GM21825 (cell line): ENCODE data around the gene CYP4B1.
"Not testable (repeated sequence)": the region's sequence is repeated elsewhere in the genome, so short reads cannot be mapped to it uniquely, and the experiment has no call there.

ENCODE experiments used
- ATAC-seq: cut with Tn5 transposase; IDR thresholded peaks from one replicate; pipeline ENCODE4 v1.9.1; 2021; ENCODE audit warnings: mild to moderate bottlenecking, moderate library complexity; ENCODE audit not compliant: unreplicated experiment

Gene CYP4B1

DNA sequence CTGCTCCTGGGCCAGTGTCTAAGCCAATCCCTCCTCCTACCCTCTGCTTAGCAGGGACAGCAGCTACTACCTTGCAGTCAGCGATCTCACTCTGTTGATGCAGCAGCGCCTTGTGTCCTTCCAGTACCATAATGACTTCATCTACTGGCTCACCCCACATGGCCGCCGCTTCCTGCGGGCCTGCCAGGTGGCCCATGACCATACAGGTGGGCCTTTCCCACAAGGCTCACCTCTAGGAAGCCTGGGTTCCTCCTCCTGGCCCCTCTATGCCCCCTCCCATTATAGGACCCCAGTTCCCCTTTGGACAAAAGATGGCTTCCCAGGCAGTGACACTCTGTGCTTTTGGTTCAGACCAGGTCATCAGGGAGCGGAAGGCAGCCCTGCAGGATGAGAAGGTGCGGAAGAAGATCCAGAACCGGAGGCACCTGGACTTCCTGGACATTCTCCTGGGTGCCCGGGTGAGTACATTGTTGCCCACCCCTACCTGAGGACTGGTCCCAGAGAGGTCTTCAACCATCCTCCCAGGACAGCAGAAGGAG, 15.1 kb downstream of the CYP4B1 start:
- no peak for ATAC-seq

DNA sequence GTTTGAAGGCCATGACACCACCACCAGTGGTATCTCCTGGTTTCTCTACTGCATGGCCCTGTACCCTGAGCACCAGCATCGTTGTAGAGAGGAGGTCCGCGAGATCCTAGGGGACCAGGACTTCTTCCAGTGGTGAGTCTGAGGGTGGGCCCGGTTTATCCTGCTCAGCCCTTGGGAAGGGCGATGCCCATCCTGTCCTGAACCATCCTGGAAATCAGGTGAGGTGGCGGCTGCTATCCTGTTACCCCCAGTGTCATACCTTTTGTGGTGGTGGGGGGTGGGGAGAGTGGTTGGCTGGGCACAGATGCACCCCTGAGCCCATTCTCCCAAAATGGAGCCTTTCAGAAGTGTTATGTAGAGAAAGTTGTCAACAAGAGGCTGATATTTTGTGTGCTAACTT, 16.3 kb downstream of the CYP4B1 start:
- ATAC-seq, result no peak

DNA sequence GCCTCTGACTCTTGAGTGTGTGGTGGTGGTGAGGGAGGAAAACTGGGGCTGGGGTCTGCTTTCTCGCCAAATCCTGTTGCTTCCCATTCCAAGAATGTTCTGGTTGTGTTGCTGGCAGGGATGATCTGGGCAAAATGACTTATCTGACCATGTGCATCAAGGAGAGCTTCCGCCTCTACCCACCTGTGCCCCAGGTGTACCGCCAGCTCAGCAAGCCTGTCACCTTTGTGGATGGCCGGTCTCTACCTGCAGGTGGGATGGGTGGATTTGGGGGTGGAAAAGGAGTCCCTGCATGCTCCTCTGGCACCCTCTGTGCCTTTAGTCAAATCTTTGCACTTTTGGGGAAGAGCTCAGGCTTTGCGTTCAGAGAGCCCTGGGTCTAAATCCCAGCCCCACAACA, 18.1 kb downstream of the CYP4B1 start:
- no peak for ATAC-seq

DNA sequence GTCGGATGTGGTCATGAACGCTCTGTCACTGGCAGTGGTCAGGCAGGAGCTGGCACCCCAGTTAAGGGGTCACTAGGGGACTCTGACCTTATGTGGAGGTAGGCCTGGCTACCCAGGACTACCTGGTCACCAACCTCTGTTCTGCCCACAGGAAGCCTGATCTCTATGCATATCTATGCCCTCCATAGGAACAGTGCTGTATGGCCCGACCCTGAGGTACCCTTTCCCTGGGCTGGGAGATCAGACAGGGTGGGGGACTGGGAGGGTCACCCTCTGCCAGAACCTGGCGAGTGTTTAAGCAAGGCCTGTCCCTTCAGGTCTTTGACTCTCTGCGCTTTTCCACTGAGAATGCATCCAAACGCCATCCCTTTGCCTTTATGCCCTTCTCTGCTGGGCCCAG, 19.0 kb downstream of the CYP4B1 start:
- ATAC-seq, result no peak

DNA sequence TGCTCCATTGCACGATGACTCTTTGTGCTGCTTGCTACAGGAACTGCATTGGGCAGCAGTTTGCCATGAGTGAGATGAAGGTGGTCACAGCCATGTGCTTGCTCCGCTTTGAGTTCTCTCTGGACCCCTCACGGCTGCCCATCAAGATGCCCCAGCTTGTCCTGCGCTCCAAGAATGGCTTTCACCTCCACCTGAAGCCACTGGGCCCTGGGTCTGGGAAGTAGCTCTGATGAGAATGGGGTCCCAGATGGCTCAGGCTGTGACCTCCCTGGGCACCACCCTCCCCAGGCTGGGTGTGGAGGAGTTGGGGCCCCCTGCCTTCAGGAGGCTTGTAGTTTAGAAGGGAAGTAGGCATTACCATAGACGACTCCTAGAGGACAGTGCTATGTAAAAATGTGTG, 19.7 kb downstream of the CYP4B1 start:
- no peak for ATAC-seq

DNA sequence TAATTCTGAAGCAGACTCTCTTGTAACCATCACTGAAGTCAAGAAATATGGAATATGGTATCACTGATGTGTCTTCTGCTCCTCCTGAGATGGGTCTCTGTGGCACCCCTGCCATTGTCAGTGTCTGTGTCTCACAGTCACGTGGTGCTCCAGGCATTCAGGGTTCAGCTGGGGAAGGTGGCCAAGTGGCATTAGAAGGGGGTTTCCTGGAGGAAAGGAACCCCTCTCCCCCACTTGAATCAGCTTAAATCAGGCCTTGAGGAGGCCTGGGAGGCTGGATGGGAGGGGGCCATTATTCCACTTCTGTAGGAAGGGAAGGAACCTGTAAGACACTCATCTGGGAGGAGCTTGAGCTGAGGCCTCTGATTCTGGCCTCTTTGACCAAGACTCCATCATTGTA, 20.5 kb downstream of the CYP4B1 start:
- ATAC-seq, result no peak

DNA sequence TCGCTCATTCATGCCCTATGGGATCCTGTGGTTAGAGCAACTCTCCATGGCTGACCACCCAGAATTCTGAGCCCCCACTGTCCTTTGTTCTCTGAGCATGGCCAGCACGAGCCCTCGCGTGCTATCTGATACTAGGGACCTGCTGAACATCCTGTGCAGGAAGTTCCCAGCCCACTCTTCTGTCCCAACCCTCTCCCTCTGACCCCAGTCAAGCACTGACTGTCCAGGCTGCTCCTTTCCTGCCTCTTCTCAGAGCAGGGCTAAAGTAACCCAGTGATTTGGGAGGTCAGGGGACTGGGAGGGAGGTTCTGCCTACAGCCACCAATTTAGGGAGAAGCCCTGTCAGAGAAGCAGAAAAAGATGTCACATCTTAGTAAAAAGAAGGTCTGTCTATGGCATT, 21.2 kb downstream of the CYP4B1 start:
- ATAC-seq, result no peak

DNA sequence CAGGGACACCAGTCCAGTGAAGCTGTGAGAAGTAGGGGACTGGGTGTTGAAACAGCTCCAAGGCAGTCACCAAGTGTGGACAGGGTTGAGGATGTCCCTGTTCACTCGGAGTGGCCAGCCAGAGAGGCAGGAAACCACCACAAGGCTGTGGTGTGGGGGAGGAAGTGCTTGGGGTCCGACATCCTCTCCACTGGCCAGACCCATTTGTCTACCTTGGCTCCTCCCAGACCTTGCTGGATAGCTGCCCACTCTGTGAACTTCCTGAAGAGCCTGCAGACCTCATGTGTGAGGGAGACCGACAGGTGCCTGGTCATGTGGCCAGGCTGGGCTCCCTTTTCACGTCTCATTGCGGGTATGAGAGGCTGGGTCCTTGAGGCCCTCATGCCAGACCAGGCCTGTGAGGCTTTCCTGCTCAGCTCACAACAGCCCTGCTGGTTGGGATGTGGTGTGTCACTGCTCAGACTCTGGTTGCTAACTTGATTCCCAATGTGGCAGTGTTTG, 21.8 kb downstream of the CYP4B1 start:
- no peak for ATAC-seq

DNA sequence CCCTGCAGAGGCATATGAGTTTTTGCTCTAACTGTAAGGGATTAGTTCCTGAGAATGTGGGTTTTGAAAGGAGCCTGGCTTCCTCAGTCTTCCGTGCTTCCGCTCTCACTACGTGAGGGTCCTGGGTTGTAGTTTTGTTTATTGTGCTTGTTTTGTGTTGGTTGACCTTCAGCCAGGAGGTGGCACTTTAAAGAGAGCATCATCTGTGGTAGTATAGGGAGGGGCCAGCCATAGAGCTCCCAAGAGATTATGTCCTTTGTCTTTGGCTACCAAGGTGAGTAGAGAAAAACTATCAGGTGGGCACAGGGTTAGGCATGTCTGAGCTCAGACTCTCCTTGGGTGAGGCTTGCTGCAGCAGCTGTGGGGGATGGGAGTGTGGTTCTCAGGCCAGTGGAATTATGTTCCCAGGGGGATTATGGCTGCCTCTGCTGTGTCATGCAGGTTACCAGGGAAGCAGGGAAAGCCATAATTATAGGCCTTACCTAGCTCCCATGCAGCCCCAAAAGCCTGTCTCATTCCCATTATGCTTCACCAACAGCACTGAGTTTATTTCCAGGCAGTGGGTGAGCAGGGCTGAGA, 23.5 kb downstream of the CYP4B1 start:
- no peak for ATAC-seq

DNA sequence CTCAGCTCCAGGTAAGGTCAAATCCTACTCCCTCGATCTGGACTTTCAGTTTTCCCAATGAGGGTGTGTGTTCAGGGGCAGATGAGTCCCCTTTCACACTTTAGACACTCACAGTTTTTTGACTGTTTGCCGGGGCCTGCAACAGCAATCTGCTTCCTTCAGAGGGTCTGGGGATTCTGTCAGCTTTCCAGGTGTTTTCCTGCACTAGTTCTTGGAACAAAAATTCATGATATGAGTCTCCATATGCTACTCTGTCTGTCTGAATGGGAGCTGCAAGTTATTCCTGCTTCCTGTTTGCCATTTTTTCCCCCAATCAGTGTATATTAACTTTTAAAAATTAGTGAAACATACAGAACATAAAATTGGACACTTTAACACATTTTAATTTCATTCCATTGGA, 24.3 kb downstream of the CYP4B1 start:
- ATAC-seq, result no peak

DNA sequence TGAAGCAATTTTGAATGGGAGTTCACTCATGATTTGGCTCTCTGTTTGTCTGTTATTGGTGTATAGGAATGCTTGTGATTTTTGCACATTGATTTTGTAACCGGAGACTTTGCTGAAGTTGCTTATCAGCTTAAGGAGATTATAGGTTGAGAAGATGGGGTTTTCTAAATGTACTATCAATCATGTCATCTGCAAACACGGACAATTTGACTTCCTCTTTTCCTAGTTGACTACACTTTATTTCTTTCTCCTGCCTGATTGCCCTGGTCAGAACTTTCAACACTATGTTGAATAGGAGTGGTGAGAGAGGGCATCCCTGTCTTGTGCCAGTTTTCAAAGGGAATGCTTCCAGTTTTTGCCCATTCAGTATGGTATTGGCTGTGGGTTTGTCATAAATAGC, 28.0 kb downstream of the CYP4B1 start:
- not testable (repeated sequence) for ATAC-seq

DNA sequence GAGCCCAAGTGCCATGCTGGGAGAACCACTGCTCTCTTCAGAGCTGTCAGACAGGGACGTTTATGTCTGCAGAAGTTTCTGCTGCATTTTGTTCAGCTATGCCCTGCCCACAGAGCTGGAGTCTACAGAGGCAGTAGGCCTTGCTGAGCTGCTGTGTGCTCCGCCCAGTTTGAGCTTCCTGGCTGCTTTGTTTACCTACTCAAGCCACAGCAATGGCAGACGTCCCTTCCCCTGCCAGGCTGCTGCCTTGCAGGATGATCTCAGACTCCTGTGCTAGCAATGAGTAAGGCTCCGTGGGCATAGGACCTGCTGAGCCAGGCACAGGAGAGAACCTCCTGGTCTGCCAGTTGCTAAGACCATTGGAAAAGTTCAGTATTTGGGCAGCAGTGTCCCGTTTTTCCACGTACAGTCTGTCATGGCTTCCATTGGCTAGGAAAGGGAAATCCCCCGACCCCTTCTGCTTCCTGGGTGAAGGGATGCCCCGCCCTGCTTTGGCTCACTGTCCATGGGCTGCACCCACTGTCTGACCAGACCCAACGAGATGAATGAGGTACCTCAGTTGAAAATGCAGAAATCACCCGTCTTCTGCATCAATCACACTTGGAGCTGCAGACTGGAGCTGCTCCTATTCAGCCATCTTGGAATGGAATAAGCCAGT, 31.9 kb downstream of the CYP4B1 start:
- ATAC-seq, result no peak

DNA sequence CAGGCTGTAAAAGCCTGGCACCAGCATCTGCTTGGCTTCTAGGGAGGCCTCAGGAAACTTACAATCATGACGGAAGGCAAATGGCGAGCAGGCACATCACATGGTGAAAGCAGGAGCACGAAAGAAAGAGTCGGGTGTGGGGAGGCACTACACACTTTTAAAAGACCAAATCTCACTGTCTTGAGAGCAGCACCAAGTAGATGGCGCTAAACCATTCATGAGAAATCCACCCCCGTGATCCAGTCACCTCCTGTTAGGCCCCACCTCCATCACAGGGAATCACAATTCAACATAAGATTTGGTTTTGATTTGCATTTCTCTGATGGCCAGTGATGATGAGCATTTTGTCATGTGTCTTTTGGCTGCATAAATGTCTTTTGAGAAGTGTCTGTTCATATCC, 36.6 kb downstream of the CYP4B1 start:
- ATAC-seq, result not testable (repeated sequence)

DNA sequence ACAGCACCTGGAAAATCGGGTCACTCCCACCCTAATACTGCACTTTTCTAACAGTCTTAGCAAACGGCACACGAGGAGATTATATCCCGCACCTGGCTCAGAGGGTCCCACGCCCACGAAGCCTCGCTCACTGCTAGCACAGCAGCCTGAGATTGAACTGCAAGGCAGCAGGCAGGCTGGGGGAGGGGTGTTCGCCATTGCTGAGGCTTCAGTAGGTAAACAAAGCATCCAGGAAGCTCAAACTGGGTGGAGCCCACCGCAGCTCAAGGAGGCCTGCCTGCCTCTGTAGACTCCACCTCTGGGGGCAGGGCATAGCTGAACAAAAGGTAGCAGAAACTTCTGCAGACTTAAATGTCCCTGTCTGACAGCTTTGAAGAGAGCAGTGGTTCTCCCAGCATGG, 47.5 kb downstream of the CYP4B1 start:
- not testable (repeated sequence) for ATAC-seq

DNA sequence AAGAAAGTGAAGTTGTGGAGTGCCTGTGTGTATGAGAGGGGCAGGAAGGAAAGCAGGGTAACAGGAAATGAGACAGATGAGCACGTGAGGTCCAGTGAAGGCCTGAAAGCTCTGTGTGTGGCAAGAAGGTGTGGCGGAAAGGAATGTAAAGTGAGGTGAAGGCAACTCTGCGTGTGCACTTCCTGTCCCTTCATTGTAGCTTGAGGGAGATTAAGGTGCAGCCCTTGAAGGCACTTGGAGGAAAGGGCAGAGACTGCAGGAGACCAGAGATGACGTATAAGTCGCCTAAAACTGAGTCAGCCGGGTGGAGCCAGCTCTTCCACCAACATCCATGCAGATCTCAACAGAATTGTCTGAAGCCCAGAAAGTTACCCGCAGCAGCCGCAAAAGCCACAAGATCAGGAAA, 58.8 kb downstream of the CYP4B1 start:
- ATAC-seq, result not testable (repeated sequence)

DNA sequence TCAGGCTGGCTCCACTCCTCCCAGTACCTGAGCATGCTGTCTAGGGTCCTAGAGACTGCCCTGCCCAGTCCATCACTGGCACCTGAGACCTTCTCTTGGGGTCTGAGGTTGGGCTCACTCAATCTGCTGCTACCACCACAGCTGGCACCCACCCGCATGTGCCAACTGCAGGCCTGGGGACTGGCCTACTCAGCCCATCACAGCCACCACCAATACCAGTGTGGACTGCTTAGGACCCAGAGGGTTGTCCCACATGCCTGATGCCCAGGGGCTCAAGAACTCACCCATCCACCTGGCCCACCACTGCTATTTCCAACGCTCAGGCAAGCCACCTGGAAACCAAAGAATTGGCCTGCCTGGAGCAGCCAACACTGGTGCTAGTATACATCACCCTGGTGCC, 63.5 kb downstream of the CYP4B1 start:
- ATAC-seq, result no peak
